HG03095 (cell line): ENCODE data around the gene WDR4.
"Not testable (repeated sequence)": the region's sequence is repeated elsewhere in the genome, so short reads cannot be mapped to it uniquely, and the experiment has no call there.

Source experiments
- ATAC-seq: cut with Tn5 transposase; IDR thresholded peaks from one replicate; pipeline ENCODE4 v1.9.1; 2021; ENCODE audit warnings: moderate library complexity; ENCODE audit not compliant: unreplicated experiment

The WDR4 gene

DNA sequence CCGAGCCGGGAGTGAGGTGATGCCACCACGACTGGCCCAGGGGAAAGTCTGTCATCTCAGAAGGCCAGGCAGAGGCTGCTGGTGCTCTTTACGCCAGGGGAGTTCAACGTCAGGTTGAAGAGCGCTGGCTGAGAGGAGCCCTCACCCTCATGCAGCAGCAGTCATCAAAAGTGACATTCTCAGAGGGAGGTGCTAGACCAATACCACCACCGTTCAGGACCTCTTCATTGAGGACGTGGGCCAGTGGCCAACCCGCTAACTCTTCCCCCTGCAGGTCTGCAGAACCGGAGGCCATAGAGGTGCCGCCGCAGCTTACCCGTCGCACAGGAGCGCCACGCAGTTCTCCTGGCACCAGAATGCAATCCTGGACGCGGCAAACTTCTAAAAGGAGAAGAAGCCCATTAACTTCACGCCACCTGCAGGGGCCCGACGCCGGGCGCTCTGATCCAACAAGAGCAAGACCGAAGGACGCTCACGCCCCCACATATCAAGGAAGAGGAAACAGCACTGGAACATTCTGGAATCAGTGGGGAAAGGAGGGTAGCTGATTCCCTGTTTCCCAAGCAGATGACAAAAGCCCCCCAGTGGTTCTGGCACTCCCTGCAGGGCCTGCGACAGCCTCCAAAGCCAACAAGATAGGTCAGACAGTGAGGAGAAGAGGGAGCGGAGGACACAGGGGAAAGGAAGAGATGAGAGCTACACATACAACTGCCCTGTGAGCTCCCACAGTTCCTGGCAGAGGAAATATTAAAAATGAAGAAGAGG, 24.9 kb downstream of the WDR4 start:
- no peak for ATAC-seq

DNA sequence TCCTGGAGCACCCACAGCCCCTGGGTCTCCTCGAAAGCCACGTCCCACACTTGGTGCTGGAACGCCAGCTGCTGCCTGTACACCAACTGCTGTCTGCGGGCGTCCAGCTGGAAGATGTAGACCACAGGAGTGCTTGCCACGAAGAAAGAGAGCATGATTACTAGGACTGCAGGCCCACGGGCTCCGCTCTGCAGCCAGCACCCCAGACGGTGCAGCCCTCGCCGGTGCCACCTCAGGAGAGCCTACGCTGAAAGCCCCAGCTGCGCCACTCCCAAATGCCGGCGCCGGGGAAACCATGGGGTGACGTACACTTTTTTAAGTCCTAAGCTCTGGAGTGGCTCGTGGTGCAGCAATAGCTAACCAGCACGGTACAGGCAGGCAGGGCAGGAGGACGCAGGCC, 25.7 kb downstream of the WDR4 start:
- no peak for ATAC-seq

DNA sequence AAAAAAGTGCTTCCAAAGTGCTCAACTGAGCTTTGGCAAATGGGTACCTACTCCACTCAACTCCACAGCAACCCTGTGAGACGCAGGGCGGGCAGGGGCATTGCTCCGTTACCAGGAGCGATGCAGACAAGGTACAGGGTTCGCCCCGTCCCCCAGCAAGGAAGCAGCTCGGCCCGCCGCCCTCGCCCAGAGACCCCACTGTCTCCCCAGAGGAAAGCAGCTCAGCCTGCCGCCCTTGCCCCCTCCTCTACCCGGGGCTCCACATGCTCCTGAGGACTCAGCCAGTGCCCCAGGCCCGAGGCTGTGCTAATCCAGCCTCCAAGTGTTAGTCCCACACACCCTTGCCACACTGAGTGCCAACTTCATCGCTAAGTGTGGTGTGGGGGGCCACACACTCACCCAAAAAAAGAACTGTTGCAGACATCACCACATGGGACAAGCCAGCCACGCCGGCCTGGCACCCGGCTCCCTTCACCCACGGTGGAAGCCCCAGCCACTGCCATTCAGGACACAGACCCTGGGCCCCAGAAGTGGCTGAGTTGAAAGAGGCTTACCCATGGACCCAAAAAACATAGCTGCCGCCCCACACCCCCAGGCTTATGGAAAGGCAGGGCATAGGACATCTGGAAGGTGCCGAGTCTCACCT, 26.3 kb downstream of the WDR4 start:
- no peak for ATAC-seq

DNA sequence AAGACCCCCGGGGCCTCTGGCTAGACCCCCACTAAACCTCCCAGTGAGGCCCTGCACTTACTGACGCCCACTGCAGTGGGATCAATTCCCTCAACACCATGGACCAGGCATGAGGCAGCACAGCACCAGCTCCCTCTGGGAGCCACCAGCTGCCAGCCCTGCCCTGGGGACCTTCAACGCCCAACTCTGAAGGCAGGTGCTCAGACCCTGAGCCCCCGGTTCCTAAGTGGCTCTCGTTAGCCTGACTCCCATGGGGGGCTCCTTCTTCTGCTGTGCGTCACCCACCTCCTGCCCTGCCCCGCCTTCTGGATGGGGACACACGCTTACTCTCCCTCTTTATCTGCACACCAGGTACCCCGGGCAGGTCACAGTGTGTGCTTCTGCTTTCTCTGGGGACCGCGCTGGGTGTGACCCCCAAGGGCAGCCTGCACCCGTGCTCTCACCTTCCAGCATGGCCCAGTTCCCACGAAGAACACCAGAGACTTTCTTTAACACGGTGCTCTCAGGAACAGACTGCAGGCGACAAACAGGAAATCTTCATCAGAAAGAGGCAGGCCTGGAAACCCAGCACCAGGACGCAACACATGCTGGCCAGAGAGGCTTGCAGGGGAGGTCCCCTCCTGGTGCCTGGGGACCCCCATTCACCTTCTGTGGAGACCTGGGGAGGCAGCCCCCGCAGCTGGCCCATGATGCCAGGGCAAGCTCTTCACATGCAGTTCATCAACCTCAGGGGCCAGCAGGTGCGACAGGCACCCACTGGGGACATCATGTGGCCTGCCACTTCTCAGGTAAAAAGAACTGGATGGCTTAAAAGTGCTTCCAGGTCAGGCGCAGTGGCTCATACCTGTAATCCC, 27.3 kb downstream of the WDR4 start:
- no peak for ATAC-seq

- ATAC-seq = no peak
These were observed 28.4 kb downstream of the WDR4 start for GRCh38 chr21:42850866-42851391.

GRCh38 chr21:42850463-42850862, 28.9 kb downstream of the WDR4 start:
- no peak for ATAC-seq

- no peak for ATAC-seq
These were observed 29.5 kb downstream of the WDR4 start for GRCh38 chr21:42849759-42850412.

DNA sequence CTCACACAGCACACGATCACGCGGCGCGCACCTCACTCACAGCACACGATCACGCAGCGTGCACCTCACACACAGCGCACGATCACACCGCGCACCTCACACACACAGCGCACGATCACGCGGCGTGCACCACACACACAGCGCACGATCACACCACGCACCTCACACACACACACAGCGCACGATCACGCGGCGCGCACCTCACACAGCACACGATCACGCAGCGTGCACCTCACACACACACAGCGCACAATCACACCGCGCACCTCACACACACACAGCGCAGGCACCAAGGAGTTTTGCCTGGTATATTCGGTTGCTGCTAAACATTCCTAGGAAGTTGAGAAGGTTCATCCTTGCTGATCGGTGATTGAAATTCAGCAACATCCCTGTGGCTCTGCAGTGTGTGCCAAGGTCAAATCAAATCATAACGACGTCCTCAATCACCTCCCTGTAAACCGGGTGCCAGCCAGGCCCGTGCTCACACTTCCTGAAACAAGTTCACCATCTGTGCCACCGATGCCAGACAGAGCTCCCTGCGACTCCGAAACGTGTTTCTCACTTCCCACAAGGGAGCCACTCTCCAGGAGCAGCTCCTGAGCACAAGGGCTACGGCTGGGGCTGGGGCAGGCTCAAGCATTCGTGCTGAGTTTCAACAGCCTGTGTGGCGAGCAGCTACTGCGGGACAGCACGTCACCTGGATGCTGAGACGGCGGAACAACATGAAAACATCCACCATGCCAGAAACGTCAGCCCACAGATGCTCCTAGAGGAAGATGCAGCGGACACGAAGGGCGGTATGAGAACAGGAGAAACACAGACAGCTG, 30.2 kb downstream of the WDR4 start:
- no peak for ATAC-seq

DNA sequence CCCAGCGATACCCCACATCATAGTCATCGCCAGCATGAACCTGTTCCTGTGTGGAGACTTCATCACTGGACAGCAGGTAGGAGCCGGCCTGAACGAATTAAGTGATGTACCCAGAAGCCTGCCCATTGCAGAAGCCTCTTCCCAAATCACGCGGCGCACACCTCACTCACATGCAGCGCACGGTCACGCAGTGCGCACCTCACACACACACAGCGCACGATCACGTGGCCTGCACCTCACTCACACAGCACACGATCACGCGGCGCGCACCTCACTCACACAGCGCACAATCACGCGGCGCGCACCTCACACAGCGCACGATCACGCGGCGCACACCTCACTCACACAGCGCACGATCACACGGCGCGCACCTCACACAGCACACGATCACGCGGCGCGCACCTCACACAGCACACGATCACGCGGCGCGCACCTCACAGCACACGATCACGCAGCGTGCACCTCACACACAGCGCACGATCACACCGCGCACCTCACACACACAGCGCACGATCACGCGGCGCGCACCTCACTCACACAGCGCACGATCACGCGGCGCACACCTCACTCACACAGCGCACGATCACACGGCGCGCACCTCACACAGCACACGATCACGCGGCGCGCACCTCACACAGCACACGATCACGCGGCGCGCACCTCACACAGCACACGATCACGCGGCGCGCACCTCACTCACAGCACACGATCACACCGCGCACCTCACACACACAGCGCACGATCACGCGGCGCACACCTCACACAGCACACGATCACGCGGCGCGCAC, 31.0 kb downstream of the WDR4 start:
- not testable (repeated sequence) for ATAC-seq

- ATAC-seq = no peak
These were observed 31.6 kb downstream of the WDR4 start for GRCh38 chr21:42847726-42848125.

DNA sequence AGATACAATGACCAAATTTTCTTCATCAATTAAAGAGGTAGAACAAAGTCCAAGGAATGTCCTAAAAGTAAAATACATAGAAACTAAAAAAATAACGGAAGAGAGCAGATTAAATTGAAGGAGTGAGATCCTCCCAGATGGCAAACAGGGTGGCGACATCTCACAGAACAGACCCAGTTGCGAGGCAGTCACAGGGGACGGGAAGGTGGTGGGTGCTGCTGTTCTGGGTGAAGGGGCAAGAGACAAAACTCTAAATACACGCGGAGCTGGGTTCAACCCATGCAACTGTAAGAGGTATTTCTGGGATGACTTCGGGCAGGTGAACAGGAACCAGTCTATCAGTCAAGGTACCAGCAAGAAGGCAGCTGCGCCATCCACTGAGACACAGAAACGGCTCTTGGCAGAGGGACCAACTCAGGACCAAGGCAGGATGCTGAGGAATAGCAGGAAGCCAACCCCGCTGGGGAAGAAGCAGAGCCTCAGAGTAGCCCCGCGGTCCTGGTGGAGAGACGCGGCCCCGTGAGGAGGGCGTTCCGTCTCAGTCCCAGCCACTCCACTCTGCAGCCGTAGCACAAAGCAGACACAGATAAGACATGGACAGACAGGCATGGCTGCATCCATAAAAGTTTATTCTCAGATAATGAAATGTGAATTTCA, 32.2 kb downstream of the WDR4 start:
- no peak for ATAC-seq

DNA sequence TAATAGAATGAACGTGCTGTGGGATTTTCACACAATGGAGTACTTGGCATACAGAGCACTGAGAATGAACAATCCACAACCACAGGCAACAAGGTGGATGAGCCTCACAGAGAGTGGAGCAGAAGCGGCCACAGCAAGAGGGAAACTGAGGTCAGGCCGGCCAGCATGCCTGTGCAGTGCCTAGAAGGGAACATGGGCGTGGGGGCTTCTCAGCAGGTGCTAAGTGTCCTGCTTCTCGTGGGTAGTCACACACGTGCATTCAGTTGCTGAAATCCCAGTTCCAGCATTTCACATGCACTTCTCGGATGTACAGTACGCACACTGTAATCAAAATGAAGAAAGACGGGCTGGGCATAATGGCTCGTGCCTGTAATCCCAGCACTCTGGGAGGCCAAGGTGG, 33.1 kb downstream of the WDR4 start:
- no peak for ATAC-seq

DNA sequence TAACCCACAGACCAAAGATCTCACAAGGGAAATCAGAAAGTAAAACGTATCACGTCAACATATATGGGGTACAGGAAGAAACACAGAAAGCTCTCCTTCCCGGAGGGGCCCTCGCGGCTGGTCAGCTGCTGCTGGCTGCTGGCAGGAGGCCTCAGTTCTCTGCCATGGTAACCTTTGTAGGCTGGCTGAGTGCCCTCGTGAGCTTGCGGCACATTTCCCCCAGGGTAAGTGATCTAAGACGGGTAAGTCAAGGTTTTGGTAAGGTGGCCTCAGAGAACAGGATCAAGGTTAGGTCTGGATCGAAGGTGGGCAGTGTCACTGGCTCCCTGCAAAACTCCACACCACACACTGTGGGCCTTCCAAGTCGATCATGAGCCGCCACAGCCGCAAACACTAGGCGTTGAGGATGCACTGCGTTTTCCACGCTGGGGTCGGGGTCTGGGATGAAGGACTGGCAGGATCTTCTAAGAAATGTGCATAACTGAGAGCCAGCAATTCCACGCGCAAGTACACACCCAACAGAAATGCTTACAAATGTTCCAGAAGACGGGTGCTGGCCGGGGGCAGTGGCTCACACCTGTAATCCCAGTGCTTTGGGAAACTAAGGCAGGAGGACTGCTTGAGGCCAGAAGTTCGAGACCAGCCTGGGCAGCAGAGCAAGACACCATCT, 33.9 kb downstream of the WDR4 start:
- no peak for ATAC-seq

GRCh38 chr21:42844411-42845113, 34.8 kb downstream of the WDR4 start:
- no peak for ATAC-seq

DNA sequence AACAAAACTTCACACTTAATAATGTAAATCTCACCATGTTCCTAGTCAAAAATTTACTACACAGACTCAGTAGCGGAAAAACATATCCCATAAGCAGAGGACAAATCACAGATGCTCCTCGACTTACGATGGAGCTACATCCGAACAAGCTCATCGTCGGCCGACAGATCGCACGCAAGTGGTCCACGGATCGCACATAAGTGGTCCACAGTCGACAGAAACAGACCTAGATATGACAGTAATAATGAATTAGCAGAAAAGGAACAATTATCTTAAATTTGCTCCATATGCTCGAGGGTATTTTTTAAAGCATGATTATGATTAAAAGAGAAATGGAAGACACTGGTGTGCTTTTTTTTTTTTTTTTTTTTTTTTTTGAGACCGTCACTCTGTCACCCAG, 36.3 kb downstream of the WDR4 start:
- no peak for ATAC-seq

GRCh38 chr21:42841916-42842655, 37.3 kb downstream of the WDR4 start:
- not testable (repeated sequence) for ATAC-seq
